NT2/D1 (cell line): ENCODE results near the gene KLC1.

ENCODE experiments used
- DNase-seq: peaks from one replicate; pipeline ENCODE4 v3.0.0-alpha.2; 2011; ENCODE audit warnings: low read depth, low spot score
- H3K27me3 ChIP-seq: 2 replicates; pipeline ENCODE4 v1.6.0; 2011; ENCODE audit warnings: mild to moderate bottlenecking; ENCODE audit not compliant: insufficient read length, insufficient read depth
- H3K36me3 ChIP-seq: 2 replicates; pipeline ENCODE4 v1.6.1; 2011; ENCODE audit warnings: mild to moderate bottlenecking, low read length, mixed read lengths; ENCODE audit not compliant: insufficient read depth, insufficient read length
- H3K4me1 ChIP-seq: 2 replicates; pipeline ENCODE4 v1.5.1; 2011; ENCODE audit not compliant: insufficient read depth, insufficient read length
- H3K4me3 ChIP-seq: 2 replicates; pipeline ENCODE4 v1.5.1; 2011; ENCODE audit warnings: low read depth; ENCODE audit not compliant: insufficient read length
- H3K9ac ChIP-seq: 2 replicates; pipeline ENCODE4 v1.6.0; 2011; ENCODE audit warnings: low read depth; ENCODE audit not compliant: insufficient read length
- H3K9me3 ChIP-seq: 2 replicates; pipeline ENCODE4 v1.5.1; 2011; ENCODE audit warnings: mild to moderate bottlenecking, low read length; ENCODE audit not compliant: insufficient read depth
- SUZ12 ChIP-seq: IDR thresholded peaks from 2 replicates; pipeline ENCODE4 v1.6.1; 2011; ENCODE audit not compliant: insufficient read length, insufficient read depth; ENCODE audit errors: extremely low read depth
- YY1 ChIP-seq: IDR thresholded peaks from 2 replicates; pipeline ENCODE4 v1.6.1; 2011; ENCODE audit not compliant: insufficient read length, insufficient read depth
- ZNF274 ChIP-seq: IDR thresholded peaks from 2 replicates; pipeline ENCODE4 v1.6.1; 2011; ENCODE audit warnings: mild to moderate bottlenecking, low read depth, low read length

The KLC1 gene

DNA sequence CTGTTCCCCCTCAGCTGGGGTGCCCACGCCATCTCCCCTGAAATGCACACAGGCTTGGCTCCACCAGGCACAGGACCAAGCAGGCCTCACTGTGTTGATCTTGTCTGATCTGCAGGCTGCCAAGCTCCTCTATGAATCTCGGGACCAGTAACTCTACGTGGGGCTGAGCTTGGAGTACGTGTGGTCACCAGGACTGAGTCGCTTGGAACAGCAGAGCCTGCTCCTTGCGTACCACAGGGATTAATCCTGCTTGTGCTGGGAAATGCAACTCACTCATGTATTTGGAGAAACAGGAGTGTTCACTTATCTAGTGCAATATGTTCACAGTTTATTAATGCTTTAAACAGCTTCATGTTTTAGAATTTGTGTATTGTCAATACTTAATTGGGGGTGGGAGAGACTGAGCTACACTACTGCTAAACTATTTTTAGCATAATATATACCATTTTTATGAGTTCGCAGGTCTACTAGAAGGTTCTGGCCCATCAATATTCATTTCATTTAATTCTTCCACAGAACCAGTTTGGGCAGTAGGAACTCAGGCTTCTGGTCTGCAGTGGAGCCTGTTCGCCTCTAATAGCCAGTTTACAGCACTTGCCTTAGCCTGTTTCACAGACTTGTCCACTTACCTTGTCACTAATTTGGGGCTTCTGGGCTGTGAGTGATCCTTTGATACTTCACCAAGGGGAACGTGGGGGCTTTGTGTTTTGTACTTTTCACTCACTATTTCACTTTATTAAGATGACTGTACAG, 104.0 kb downstream of the KLC1 start:
- TF ChIP-seq SUZ12 (no peak), ZNF274 (no peak), YY1 (no peak)
- no peaks in the 10 kb centered on the region for H3K9me3 ChIP-seq
- no peak overlapping the region for H3K4me3 ChIP-seq
- no peaks in the 10 kb centered on the region for H3K27me3 ChIP-seq
- no peak overlapping the region for H3K9ac ChIP-seq
- H3K4me1 ChIP-seq: peaks cover 5% of the 10 kb centered on the region
- peaks cover 61% of the 10 kb centered on the region for H3K36me3 ChIP-seq
- no peak for DNase-seq

DNA sequence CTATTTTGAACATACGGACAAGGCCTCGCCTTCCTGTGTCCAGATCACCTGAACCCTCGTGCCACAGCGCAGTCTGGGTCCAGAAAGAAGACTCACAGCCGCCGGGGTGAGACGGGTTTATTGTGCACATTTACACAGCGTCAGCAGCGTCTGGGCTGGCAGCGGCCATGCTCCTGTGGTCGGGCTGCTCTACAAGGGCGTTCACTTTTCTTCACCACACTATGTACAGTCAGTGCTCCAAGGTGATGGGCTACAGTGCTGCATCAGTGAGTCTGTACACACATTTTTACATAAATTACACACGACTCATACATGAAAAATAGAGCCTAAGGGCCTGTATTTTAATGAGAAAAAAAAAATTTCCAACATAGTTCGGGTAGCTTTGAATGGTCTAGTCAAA, 104.6 kb downstream of the KLC1 start:
- TF ChIP-seq SUZ12 (no peak), ZNF274 (no peak), YY1 (no peak)
- Histone ChIP-seq H3K9ac (no peak overlapping the region), H3K36me3 (peaks cover 56% of the 10 kb centered on the region), H3K4me1 (peaks cover 5% of the 10 kb centered on the region), H3K4me3 (no peak overlapping the region), H3K9me3 (no peaks in the 10 kb centered on the region), H3K27me3 (no peaks in the 10 kb centered on the region)
- no peak for DNase-seq

DNA sequence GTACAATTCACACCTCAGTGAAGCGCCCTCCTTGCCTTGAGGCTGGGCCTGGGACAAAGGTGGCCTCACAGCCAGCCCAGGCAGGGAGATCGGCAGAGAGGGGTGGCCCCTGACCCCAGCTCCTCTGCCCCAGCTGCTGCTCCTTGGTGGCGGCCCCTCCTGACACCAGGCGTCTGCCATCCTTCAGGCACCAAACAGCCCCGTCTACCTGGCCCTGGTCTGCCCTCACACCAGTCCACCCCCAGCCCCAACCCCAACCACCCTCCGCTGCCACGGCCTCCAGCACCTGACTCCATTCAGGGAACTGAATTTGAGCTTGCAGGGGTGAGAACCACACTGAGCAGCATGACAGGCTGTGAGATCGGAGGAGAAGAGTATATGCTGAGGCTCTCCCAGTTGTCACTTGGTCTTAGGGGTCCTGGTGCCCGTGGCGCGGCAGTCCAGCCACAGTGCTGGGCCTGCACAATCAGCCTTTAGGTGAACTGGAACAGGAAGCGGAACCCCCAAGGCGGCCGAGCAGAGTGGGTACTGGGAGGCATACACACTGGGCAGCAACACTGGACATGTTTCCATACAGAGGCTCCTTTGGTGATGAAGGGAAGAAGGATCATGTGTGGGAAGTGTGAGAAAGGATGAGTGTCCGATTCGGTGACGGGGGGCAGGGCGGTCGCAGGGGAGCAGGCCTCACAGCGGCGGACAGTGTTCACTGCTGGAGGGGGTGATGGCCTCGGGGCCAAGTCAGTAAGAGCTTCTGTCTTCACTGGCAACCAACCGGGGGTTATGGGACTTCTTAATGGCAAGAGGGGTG, 105.3 kb downstream of the KLC1 start:
- Histone ChIP-seq H3K36me3 (peaks cover 51% of the 10 kb centered on the region), H3K4me1 (peaks cover 5% of the 10 kb centered on the region), H3K9ac (no peak overlapping the region), H3K9me3 (no peaks in the 10 kb centered on the region), H3K4me3 (no peak overlapping the region), H3K27me3 (no peaks in the 10 kb centered on the region)
- DNase-seq: no peak
- no peak for TF ChIP-seq SUZ12
- no peak for TF ChIP-seq YY1

DNA sequence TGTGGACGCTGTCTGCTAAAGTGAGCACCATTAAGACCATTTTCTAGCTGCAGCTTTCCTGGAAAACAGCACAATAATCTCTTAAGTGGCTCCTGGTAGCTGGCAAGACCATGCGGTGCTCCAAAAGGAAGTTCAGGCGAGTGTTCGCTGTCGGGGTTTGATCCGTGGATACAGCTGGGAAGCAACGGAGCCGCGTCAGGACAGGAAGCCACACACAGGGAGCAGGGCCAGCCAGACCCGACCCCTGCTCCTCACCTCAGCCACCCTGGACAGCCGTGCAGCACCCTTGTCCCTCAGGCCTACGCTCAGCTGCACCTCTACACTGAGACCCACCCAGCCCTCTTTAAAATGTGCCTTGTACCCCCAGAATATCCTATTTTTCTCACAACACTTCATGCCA, 106.0 kb downstream of the KLC1 start:
- no peak overlapping the region for H3K4me3 ChIP-seq
- peaks cover 49% of the 10 kb centered on the region for H3K36me3 ChIP-seq
- DNase-seq: no peak
- no peak overlapping the region for H3K9ac ChIP-seq
- TF ChIP-seq YY1 (no peak), SUZ12 (no peak), ZNF274 (no peak)
- no peaks in the 10 kb centered on the region for H3K27me3 ChIP-seq
- H3K4me1 ChIP-seq: peaks cover 5% of the 10 kb centered on the region
- no peaks in the 10 kb centered on the region for H3K9me3 ChIP-seq

DNA sequence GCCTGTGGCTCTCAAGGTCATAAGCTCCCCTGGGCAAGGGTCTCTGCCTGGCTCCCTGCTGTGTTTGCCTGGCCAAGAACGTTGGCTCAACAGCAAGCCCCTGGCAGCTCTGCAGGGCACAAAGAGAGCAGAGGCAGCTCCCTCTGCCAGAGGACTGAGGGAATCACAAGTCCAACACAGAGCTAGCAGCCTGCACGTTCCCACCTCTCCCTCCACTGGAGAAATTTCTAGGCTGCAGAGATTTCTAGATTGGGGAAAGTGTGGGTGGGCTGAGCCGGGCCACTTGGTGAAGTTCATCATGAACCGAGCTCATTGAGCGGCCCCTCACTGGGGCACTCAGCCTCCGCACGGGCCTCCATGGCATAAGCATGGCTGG, 106.4 kb downstream of the KLC1 start:
- Histone ChIP-seq H3K4me3 (no peak overlapping the region), H3K4me1 (peaks cover 5% of the 10 kb centered on the region), H3K9ac (no peak overlapping the region), H3K36me3 (peaks cover 45% of the 10 kb centered on the region), H3K9me3 (no peaks in the 10 kb centered on the region; the same call in 1 of the 2 replicates), H3K27me3 (no peaks in the 10 kb centered on the region)
- DNase-seq: no peak
- TF ChIP-seq SUZ12 (no peak), YY1 (no peak)

DNA sequence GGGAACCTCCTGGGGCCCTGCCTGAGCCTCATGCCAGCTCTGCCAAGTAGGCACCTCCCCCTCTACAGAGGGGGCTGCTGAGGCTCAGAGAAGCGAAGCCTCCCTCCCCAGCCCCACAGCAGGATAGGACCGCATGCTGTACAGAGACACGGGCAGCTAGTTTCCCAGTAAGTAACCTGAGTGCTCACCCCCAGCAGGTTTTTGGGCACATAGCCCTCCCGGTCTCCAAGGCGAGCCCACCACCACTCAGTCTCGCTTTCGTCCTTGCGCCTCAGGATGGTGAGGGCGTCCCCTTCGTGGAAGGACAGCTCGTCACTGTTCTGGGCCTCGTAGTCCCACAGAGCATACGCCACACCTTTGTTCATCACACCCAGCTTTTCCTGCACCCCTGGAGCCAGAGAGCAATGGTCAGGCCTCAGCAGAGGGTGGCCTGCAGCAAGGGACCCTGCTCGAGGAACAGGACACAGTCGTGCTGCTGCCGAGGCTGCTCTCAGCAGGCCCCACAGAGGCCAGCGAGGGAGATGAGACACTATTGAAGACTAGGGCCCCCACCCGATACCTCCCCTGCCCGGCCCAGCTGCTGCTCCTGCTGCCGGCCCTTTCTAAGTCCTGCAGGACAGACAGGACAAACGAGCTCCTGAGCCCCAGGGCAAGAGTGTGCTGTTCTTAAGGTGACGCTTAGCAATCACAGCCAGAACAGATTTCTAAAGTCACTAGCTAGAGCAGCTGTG, 107.0 kb downstream of the KLC1 start:
- Histone ChIP-seq H3K27me3 (no peaks in the 10 kb centered on the region), H3K9me3 (no peaks in the 10 kb centered on the region; the same call in 1 of the 2 replicates), H3K4me1 (peaks cover 5% of the 10 kb centered on the region), H3K36me3 (peaks cover 41% of the 10 kb centered on the region), H3K4me3 (no peak overlapping the region), H3K9ac (no peak overlapping the region)
- TF ChIP-seq ZNF274: no peak
- TF ChIP-seq SUZ12: no peak
- TF ChIP-seq YY1: no peak
- no peak for DNase-seq
